GM21515 (cell line): ENCODE data around the gene NPR2.

Source experiments
- ATAC-seq: cut with Tn5 transposase; IDR thresholded peaks from one replicate; pipeline ENCODE4 v1.9.1; 2021; ENCODE audit not compliant: unreplicated experiment

Gene NPR2

DNA sequence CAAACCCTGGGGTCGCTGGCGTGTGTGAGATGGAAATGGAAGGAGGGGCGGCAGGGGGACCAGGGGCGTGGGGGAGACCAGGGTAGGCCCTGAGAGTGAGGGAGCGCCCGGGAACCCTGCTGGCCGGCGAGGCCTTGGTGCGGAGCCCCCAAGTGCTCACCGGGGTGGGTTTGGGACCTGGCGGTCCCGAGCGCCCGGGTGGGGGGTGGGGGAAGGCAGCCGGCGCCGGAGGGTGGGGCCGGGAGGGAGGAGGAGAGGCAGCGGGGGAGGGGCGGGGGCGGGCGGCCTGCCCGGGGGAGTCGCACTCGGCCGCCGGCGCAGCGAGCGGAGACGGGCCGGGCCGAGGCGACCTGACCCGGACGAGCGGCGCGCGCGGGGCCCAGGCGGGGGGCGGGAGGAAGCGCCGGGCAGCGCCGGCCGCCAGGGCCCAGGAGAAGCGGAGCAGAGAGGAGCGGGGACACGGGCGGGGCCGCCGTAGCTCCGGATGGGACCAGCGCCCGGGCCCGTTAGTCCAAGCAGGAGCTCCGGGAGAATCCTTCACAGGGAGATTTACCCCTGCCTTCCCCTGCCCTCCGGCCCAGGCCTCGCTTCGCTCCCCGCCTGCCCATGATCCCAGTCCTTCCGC, at the start of gene NPR2:
Gene NPR2 (plus strand): TSS at position 295 of the 625 bp plus-strand sequence. CDS start 818 bp downstream, outside the sequence.
- no peak for ATAC-seq

DNA sequence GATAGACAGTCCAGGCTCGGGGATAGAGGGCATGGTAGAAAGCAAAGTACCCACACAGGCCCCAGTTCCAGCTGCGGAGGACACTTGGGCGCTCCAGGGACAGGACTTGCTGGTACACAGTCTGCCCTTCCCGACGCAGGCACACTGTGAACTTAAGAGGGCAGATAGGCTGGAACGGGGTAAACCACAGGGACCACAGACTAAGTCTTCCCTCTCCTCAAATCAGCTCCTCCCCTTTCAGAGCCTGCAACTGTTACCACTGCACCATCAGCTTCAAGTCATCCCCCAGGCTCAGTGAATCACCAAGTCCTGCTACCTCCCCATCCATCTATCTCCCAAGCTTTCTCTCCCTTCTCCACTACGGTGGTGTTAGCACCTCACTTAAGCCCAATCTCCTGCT, 49.7 kb upstream of the NPR2 start:
- ATAC-seq, result no peak

DNA sequence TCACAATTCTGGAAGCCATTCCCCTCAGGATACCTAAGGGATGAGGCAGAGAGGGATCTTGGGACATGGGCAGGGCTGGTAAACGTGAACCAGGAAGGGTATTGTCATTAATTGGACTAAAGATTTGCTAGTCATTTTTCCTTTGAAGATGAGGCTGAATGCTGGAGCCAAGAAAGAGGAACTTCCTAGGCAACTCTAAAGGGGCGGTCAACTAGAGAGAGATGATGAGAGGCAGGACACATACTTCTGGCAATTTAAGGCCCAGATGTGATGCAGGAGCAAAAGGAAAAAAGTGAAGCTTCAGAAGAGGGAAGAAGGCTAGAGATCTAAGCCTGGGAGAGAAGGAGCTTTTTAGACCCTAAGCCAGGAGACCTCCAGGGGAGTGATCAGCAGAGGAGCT, 47.9 kb upstream of the NPR2 start:
- no peak for ATAC-seq

DNA sequence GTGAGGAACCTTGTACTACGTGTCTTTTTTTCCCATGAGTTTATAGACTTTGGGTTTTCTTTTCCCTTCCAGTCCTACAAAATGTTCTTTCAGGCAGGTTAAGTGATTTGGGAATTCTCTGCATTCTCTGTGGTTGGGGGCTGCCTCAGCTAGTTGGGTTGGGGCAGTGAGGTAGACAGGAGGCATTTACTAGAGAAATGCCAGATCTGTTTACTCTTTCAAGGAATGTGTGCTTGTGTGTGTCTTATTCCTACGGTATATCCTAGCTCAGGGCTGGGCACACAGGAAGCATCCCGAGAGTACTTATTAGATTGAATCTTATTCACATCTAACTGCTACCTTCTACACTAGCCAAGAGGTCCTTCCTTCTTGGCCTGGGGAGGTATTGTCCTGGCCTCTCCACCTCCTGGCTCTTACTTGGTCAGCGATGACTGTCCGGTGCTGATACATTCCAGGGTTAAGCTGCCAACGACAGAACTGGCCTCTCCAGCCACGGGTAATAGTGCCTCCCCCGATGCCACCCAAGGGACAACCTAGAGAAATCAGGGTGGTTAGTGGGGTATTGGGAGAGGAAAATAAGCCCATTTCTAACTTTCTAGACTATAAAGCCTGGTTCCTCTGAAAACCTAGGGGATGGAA, 47.4 kb upstream of the NPR2 start:
- ATAC-seq, result no peak

DNA sequence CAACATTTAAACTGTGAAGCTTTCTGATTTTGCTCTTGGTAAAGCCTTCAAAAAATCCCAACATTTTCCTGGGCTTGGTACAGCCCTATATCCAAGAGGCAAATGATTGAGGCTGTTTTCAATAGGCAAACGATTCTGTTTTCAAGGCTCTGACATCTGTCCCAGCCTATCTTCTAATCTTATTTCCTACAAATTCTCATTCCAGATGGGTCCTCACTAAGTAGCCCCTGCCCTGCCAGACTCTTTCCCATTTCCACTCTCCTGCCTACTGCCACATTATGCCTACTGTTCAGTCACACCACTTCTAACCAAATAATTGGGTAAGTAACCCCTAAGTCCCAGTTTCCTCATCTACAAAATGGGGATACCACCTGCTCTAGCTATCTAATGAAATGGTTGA, 45.8 kb upstream of the NPR2 start:
- no peak for ATAC-seq

DNA sequence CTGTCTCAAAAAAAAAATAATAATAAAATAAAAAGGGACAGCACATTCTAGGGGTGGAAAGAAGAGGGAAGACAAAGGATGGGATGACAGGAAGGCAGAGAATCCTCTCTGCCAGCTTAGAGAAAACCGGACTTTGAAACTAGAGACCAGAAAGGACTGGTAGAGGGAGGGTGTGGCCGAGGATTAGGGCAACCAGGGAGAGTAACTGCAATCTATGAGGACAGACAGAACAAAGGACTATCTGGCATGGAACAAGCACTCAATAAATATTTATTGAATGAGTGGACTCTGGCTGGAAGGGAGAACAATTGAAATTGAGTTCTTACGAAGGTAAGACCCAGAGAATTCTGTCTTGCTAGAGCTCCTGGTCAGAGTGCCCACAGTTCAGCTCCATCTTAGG, 44.8 kb upstream of the NPR2 start:
- ATAC-seq, result no peak

DNA sequence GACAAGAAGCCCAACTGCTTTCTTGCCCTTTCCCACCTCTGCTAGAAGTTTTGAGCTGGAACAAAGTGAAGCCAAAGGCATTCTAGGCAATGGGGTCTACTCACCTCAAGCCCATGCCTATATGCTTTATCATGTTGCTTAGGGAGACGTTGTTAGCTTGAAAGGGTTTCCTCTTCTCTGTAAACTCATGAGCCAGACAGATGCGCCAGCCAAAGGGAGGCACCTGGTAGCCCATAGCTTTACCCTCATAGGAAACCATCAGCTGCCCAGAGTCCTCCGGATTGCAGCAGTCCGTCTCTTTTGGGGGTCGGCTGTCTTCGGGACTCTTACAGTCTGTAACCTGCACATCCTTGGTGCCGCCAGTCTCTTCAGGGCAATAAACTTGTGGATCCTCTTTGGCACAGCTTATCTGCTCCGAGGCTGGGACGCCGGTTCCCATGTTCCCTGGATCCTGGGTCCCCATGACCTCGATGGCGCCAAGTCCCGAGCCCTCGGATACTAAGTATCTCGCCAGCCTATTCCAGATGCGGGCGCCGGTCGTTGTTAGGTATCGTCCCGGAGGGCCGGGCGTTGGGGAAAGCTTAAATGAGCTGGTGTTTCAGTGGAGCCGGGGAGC, 43.0 kb upstream of the NPR2 start:
- ATAC-seq, result no peak

DNA sequence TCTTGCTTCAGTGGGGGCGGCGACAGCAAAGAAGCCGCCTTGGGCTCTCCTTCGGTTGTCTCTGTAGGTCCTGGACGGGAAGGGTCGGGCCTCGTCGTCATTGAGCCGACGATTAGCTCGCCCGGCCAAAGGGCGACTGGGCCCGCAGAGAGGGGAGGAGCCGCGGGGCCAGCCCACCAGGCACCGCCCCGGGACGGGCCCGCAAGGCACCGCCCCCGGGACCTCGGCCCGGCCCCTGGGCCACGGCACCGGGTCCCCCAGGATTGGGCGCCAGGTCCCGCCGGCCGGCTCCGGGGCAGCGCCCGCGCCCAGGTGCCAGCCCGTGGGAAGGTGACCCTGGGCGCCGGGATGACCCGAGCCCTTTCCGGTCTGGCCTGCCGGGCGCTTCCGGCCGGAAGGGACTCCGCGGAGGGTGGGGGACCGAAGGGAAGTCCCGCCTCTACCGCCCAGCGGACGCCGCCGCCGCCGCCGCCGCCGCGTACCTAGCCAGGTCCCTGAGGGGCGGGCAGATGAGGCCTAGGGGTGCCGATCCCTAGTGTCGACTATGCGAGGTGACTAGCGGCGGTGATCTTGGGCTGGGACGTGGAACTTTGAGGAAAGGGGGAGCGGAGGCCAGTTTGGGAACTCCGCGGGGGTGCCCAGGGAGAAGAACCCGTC, 42.4 kb upstream of the NPR2 start, which contains the start of the genes GBA2 and RGP1:
Gene GBA2 (minus strand): TSS at position 371 of the 657 bp plus-strand sequence. CDS start 524 bp downstream, outside the sequence.
Gene RGP1 (plus strand): TSS at position 430 of the 657 bp plus-strand sequence. CDS start 469 bp downstream, outside the sequence.
- ATAC-seq, result peak; percentile 77

DNA sequence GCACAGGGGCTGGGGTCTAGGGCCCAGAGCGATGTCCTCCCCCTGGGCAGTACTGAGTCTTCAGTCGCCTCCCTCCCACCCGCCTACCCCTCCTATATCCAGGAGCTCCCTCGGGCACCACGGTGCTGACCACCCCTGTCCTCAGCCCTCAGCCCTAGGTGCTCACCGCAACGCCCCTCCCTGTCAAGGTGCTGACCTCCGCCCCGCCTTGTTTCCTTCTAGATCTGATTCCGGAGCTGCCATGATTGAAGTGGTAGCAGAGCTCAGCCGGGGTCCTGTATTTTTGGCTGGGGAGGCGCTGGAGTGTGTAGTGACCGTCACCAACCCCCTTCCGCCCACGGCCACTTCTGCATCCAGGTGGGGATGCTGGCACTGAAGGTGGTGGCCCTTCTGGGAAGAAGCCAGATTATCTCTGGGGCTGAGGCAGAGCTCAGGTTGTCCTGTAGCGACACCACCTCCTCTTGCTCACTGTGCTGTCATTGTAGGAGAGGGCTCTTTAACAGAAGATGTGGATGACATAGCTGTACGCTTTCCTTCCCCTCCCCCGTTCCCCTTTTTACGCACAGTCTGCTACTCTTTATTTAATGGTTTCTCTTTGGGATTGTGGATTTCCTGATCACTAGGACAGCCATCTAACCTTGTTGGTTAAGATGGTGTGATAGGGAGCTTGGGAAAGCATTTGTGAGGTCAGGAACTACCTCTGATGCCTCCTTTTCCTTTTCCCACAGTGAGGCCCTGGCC, 41.7 kb upstream of the NPR2 start:
- peak; percentile 30 for ATAC-seq

DNA sequence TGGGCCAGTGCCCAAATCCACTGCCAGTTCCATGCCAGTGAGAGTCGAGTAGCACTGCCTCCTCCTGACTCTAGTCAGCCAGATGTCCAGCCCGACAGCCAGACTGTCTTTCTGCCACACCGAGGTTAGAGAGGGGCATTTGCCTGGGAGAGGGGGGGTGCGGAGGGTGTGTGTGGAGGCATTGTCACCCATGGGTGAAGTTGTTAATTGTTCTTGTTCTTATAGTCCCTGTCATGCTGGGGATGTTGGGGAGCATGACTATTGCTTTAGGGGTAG, 41.2 kb upstream of the NPR2 start:
- no peak for ATAC-seq

DNA sequence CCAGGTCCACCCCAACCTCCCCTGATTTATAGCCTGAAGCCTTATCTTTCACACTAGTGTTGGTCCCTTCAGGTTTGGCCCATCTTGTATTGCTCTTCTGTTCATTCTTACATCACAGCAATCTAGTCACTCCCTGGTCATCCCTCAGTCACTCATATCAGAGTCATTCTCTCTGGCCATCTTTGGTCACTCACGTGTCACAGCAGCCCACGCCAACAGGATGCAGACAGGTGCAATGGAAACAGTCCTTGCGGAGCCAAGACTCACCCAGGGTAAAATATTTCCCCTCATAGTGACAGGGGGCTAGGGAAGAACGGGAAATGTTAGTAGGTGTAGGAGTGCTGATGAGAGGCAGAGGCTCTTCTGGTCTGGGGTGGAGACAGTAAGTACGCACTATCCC, 37.9 kb upstream of the NPR2 start:
- ATAC-seq, result no peak

DNA sequence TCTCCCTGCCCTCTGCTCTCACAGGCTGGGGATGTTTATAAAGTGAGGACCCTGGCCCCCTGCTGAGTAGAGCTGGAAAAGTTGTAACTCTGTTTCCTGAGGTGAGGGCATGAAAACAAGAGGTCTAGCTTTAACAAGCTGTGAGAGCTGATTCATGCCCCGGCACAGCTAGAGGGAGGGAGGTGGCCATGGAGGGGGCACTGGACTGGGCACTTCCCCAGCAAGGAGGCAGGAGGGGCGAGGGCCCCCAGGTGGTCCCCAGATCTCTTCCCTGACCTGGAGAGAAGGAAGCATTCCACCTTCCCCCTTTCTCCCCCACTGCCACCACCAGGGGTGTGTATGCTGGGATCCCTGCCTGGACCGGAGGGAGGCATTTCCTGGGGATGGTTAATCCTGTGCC, 37.1 kb upstream of the NPR2 start, which contains the start of gene MSMP:
Gene MSMP (minus strand): TSS at position 13 of the 400 bp plus-strand sequence. CDS start 147 bp downstream, outside the sequence.
- no peak for ATAC-seq

DNA sequence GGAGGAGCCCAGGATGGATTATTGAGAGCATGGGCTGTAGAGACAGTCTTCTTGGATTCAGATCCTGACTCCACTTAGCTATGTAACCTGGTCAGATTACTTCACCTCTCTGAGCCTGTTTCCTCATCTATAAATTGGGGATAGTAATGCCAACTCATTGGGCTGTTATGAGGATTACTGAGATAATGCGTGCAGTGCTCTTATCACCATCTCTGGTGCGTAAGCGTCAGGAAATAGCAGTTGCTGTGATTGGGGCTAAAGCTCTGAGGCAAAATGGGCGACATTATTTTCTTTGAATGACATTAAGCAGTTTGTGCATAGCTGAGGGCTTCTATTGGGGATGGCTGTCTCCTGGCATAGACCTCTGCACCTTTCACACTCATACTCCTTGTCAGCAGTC, 36.3 kb upstream of the NPR2 start:
- ATAC-seq, result no peak

DNA sequence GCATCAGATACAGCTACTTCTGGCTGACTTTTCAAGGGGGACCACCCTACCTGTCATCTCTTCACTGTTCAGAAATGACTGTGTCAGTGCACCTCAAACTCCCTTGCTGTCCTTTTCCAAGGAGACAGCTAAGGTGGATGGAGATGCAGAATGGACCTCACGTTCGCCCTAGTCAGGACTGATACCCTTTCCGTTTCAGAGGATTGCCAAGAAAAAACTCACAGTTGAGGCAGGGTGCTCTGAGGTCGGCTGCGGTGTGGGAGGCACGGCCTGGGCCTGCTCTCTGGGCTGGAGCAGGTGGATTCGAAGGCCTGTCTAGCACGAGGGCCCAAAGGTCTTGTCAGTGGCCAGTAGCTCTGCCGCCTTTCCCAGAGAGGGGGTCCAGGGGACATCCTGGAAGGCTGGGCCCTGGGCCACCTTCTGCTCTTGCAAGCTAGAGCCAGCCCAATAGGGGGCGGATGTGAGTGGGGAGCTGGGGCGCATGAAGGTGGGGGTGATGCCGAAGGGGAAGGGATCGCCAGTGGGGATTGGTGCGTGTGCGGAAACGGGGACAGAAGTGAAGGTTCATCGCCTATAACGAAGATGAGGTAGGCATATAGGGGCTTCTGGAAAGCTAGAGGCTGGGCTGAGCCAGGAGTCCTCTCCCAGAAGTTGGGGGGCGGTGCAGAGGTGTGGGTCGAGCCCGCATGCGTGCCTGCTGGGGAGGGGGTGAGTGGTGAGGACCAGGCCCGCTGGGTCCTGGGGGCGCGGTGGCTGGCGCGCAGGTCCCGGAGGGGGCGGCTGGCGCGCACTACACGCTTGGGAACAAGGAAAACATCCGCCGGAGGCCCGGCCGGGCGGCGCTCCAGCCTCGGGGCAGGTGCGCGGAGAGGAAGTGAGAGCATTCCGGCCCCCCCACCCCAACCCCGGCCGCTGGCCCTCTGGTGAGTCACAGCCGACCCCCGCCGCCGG, 34.8 kb upstream of the NPR2 start:
- ATAC-seq, result peak; percentile 53

DNA sequence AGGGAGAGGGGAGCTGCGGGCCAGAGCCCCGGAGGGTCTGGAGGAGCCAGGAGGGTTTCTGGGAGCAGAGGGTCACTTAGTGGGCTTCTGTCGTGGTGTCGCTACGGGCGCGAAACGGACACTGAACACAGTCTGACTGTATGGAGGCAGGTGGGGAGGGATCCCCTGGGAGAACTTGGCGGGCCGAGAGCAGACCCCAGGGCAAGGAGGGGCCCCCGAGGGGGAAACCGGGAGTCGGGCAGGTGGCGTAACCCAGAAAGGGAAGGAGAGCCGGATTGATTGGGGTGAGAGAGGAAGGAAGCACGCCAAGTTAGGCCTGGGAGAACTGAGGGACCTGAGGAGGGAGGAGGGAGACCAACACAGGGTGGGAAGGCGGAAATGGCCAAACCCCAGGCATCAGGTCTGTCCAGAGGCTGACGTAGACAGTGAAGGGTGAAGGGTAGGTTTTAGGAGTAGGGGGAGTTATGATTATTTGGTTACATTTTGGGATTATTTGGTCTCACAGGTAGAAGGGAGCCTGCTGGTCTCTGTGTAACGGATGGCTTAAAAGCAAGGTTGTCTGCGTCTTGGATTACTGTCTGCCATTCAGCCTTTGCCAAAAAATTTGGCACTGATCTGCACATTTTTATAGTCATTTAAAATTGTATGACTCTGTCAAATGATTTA, 34.0 kb upstream of the NPR2 start:
- ATAC-seq, result peak; percentile 43

DNA sequence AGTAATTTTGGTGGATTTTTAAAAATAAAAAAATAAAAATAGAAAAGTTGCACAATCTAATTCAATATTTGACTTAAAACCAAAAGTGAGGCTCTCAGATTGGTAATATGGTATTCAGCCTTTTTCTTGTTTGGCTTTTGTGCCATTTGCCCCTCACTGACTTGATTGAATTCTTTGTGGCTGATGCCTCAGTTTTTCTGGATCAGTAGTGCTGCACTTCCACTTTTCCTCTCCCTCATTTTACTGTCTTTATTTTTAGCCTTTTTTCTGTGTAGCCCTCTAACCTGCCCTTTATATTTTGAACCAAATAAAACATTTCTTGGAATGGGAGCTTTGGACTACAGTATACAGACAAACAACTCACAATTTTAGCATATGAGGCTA, 33.5 kb upstream of the NPR2 start:
- no peak for ATAC-seq

DNA sequence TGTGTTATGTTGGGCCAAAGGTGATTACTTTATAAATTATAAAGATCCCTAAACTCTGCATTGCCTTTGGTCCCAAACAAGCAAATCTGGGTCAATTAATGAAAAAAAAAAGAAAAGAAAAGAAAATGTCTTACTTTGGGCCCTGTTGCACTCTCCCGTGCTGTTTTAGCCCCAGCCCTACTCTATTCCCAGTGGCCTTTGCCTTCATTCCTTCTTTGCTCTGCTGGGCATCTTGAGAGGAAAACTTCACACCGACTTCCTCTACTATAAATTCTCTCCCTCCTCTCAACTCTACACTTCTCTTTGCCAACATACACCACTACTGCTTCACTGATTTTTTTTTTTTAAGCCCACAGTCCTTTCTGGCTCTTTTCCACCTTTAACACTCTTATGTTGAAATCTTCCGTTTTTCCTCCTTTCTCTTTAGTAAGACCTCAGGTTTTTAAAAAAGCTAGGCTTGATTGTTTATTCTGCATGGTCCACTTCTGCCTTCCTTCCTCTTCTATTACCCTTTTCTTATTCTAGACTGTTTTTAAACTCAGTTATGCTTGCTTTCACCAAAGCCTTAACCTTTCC, 32.8 kb upstream of the NPR2 start:
- ATAC-seq, result no peak

DNA sequence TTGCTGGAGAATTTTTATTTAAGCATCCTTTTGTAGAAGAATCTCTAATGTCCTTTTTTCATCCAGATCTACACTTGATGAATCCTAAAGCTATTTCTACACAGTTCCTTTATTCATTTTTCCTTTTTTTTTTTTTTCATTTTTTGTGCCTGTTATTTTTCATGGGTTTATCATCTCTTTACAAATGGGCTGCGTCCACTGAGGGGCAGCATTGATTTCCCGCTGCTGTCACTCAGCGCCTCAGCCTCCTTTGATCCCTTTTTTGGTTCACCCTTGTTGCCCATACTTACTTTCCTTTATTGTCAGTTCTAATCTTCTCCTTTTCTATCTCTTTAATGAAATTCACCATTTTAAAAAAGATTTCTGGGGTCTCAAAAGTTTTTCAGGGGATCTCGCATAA, 31.6 kb upstream of the NPR2 start:
- no peak for ATAC-seq

DNA sequence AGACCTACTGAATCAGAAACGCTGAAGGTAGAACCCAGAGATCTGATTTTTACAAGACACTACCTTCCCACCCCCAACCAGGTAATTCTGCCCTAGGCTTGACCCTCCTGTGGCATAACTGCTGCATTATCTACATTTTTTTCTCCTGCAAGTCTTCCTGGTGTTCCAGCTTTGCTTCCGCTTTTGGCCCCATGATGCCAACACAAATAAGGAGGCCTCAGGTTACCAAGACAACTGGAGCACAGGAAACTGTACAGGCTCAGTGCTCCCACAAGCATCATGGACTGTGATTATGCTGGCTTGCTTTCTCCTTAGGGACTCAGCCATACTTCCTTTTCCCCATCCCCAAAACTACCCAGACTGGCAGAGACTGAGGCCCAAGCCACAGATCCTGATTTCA, 30.7 kb upstream of the NPR2 start:
- no peak for ATAC-seq
